Heart right ventricle (tissue), 16 donors: ENCODE data around the gene AKT3. TPM values are rescaled to one million over a fixed set of nuclear protein-coding genes. Genes with fewer than 3 reads are reported as not detected.

Experiments
- ATAC-seq, 8 donors: fragments of 200-7000 bp; cut with Tn5 transposase; one replicate each; pipeline ENCODE4 v1.9.1; 2020; ENCODE audit warnings: mild to moderate bottlenecking in 8 of 8, moderate library complexity in 8 of 8, moderate number of reproducible peaks in 1 of 8
- DNase-seq, 2 donors: peaks; one replicate each; pipeline ENCODE4 v3.0.0-alpha.2; 2020
- H3K27ac ChIP-seq, 10 donors: fragments of 200-600 bp; sonication (generic) in 2 of 10; one replicate each; pipeline versions ENCODE4 v1.5.0 to v1.8.0; 2020 to 2022; ENCODE audit warnings: mild to moderate bottlenecking in 3 of 10
- H3K27me3 ChIP-seq, 7 donors: fragments of 200-600 bp; one replicate each; pipeline ENCODE4 v1.8.0; 2021 to 2022; ENCODE audit warnings: mild to moderate bottlenecking in 2 of 7
- H3K36me3 ChIP-seq, 9 donors: fragments of 200-600 bp; sonication (generic) in 1 of 9; one replicate each; pipeline versions ENCODE4 v1.5.0 to v1.8.0; 2020 to 2022; ENCODE audit warnings: mild to moderate bottlenecking in 2 of 9
- H3K4me1 ChIP-seq, 9 donors: fragments of 200-600 bp; sonication (generic) in 1 of 9; one replicate each; pipeline versions ENCODE4 v1.5.0 to v1.8.0; 2020 to 2022; ENCODE audit warnings: mild to moderate bottlenecking in 4 of 9
- H3K4me3 ChIP-seq, 10 donors: fragments of 200-600 bp; sonication (generic) in 2 of 10; one replicate each; pipeline versions ENCODE4 v1.5.0 to v1.8.0; 2020 to 2022; ENCODE audit warnings: mild to moderate bottlenecking in 7 of 10, moderate library complexity in 2 of 10
- H3K9me3 ChIP-seq, 11 donors: fragments of 200-600 bp in 10 of 11; sonication (generic) in 2 of 11; one replicate each; pipeline versions ENCODE4 v1.5.0 to v1.8.0; 2013 to 2022; ENCODE audit warnings: mild to moderate bottlenecking in 2 of 11, control low read depth in 1 of 11, moderate library complexity in 1 of 11
- WGBS, 2 donors: extraction: QIAGEN DNeasy Blood & Tissue Kit; methylation state at CpG; one replicate each; pipeline ENCODE4 v1.1.7; 2013; ENCODE audit warnings: inconsistent platforms in 1 of 2; 5-methylcytosine and 5-hydroxymethylcytosine counted together
- intact Hi-C, 10 donors: fragments of 100-400 bp; cut with DNase I; formaldehyde crosslinking; loops; one replicate each; pipeline versions ENCODE4 v1.11.1 to v1.14.2; 2022
- polyA plus RNA-seq, 2 donors: library from polyadenylated mRNA; stranded (reverse); fragments of 200-250 nt; gene quantifications; one replicate each; pipeline ENCODE4 v1.2.3, GENCODE V29; 2013
- total RNA-seq, 10 donors: library from RNA; stranded (reverse); fragmentation: NEBNext Ultra II Directional in 3 of 10; extraction: Animal tissue kit (Norgen Biotek cat#: 25700) in 3 of 10; gene quantifications; one replicate each; pipeline versions ENCODE4 v1.2.1 to v1.2.4, GENCODE V29; 2021 to 2023
- TF ChIP-seq, protein P1 (sequence below), 9 donors: fragments of 200-600 bp; sonication (generic) in 2 of 9; IDR thresholded peaks; one replicate each; pipeline versions ENCODE4 v1.5.0 to v1.8.0; 2021 to 2022; ENCODE audit warnings: antibody characterized with exemption in 9 of 9, mild to moderate bottlenecking in 5 of 9, moderate library complexity in 1 of 9
- donor health status: Arrhythmogenic right ventricular cardiomyopathy.
- donor health status: ischemic (EF 13 %, LVEDD 7.1; RV severe dilation, severe dysfunction).
- donor health status: healthy with polysubstance abuse.
- donor health status: DM: no; HTN: yes; CAD: no.
- donor health status: DM: no; HTN: no; CAD: no.
- donor health status: ischemic (EF 25% LVEDD 6.9; RV normal size, moderate dysfunction).
- donor health status: ischemic (EF 25% LVEDD 5.7; RV mildly dilated, moderate dysfunction).
- donor health status: healthy.
- donor health status: DM: yes; HTN: yes; CAD: no.
- donor health status: Ischemic cardiomyopathy.
- donor health status: ischemic (EF 35%, LVEDD 5.7; RV mildly dilated, moderate dysfunction).
- donor health status: nonischemic (EF 11% LVEDD 7.7; RV severe dilation, severe dysfunction).
- donor health status: DM: yes; HTN: yes; CAD: no.
- donor health status: PGD.
- donor health status: ischemic (EF 29% LVEDD 5.4; RV normal size, mild dysfunction).
- donor health status: nonischemic (EF 23%, LVEDD 6.1; RV moderate dilation, normal function).

The AKT3 gene
- total and polyA plus RNA-seq, 12 donors = 6.5 to 27.6 (median 17.7) TPM

- whole genome bisulfite sequencing, 2 donors = 96 to 98% methylated on average over 2 of the region's 2 CpGs
- no peak overlapping the region for H3K4me3 ChIP-seq
- no peaks in the 10 kb centered on the region for H3K4me1 ChIP-seq
- H3K27ac ChIP-seq = no peak overlapping the region
- intact Hi-C loops = no loop called here
- ATAC-seq (no peak), DNase-seq (no peak)
- H3K27me3 ChIP-seq = no peaks in the 10 kb centered on the region
- TF ChIP-seq, protein P1, sequence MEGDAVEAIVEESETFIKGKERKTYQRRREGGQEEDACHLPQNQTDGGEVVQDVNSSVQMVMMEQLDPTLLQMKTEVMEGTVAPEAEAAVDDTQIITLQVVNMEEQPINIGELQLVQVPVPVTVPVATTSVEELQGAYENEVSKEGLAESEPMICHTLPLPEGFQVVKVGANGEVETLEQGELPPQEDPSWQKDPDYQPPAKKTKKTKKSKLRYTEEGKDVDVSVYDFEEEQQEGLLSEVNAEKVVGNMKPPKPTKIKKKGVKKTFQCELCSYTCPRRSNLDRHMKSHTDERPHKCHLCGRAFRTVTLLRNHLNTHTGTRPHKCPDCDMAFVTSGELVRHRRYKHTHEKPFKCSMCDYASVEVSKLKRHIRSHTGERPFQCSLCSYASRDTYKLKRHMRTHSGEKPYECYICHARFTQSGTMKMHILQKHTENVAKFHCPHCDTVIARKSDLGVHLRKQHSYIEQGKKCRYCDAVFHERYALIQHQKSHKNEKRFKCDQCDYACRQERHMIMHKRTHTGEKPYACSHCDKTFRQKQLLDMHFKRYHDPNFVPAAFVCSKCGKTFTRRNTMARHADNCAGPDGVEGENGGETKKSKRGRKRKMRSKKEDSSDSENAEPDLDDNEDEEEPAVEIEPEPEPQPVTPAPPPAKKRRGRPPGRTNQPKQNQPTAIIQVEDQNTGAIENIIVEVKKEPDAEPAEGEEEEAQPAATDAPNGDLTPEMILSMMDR (IDR thresholded peaks at IDR 0.05) = no peak
- H3K9me3 ChIP-seq = peaks cover 0 to 23% (median 0%) of the 10 kb centered on the region in 11 donors
- H3K36me3 ChIP-seq = peaks cover 0 to 33% (median 5%) of the 10 kb centered on the region in 9 donors
Measured at GRCh38 chr1:243623841-243624240, 226.2 kb downstream of the AKT3 start.

DNA sequence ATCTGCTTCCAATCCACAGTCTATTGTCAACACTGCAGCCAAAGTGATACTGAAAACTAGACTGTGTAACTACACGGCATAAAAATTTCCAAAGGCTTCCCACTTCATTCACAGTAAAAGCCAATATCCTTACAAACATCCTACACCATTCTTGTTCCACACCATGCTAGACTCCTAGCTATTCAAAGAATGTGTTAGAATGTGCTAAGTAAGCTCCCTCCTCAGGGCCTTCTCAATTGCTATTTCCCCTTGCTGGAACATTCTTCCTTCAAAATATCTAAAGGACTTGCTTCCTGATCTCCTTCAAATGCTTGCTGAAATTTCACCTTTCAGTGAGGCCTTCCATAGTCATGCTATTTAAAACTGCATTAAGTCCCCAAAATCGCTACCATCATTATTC, 228.1 kb downstream of the AKT3 start:
- 92 to 97% methylated on average over 2 of the region's 2 CpGs for whole genome bisulfite sequencing, 2 donors
- H3K4me1 ChIP-seq = no peaks in the 10 kb centered on the region
- no peak for ATAC-seq
- peaks cover 0 to 23% (median 0%) of the 10 kb centered on the region in 11 donors for H3K9me3 ChIP-seq
- DNase-seq = no peak
- intact Hi-C loops = no loop called here
- no peak overlapping the region for H3K27ac ChIP-seq
- H3K36me3 ChIP-seq = peaks cover 0 to 33% (median 5%) of the 10 kb centered on the region in 9 donors
- H3K27me3 ChIP-seq = no peaks in the 10 kb centered on the region
- TF ChIP-seq, protein P1 (IDR thresholded peaks at IDR 0.05) = no peak
- H3K4me3 ChIP-seq = no peak overlapping the region

GRCh38 chr1:243620096-243620495, 229.9 kb downstream of the AKT3 start:
- TF ChIP-seq, protein P1 (IDR thresholded peaks at IDR 0.05) = no peak
- intact Hi-C loops = no loop called here
- H3K4me1 ChIP-seq = no peaks in the 10 kb centered on the region
- 94% methylated on average over 3 of the region's 3 CpGs for WGBS, 2 donors
- no peak overlapping the region for H3K27ac ChIP-seq
- H3K4me3 ChIP-seq = no peak overlapping the region
- peaks cover 0 to 23% (median 0%) of the 10 kb centered on the region in 11 donors for H3K9me3 ChIP-seq
- H3K27me3 ChIP-seq = no peaks in the 10 kb centered on the region
- peaks cover 0 to 27% (median 5%) of the 10 kb centered on the region in 9 donors for H3K36me3 ChIP-seq
- no peak for ATAC-seq
- no peak for DNase-seq

- Histone ChIP-seq H3K9me3 (no peaks in the 10 kb centered on the region), H3K27ac (no peak overlapping the region), H3K4me1 (no peaks in the 10 kb centered on the region), H3K4me3 (no peak overlapping the region), H3K27me3 (no peaks in the 10 kb centered on the region), H3K36me3 (peaks cover 0 to 56% (median 0%) of the 10 kb centered on the region in 9 donors)
- TF ChIP-seq, protein P1 (IDR thresholded peaks at IDR 0.05) = no peak
- WGBS, 2 donors = 96% methylated on average over 2 of the region's 2 CpGs
- DNase-seq = no peak
- ATAC-seq = no peak
- intact Hi-C loops = no loop called here
Measured at GRCh38 chr1:243609698-243610097, 240.3 kb downstream of the AKT3 start.
